Neuronal stem cell (in vitro differentiated cells): Measurements from ENCODE around the gene LILRA5.
"Not testable (repeated sequence)": the region's sequence is repeated elsewhere in the genome, so short reads cannot be mapped to it uniquely, and the experiment has no call there.

ENCODE experiments used
- DNase-seq: peaks from one replicate; pipeline ENCODE4 v3.0.0-alpha.2; 2013; ENCODE audit warnings: low spot score
- H2AFZ ChIP-seq: one replicate; pipeline ENCODE4 v1.6.1; 2013; ENCODE audit warnings: mild to moderate bottlenecking, low read length, inconsistent platforms
- H2AK5ac ChIP-seq: 2 replicates; pipeline ENCODE4 v1.6.1; 2013; ENCODE audit warnings: low read depth, mild to moderate bottlenecking, inconsistent platforms, low read length, moderate library complexity, mixed read lengths
- H2BK120ac ChIP-seq: 2 replicates; pipeline ENCODE4 v1.6.1; 2013; ENCODE audit warnings: low read depth, mild to moderate bottlenecking, inconsistent platforms, low read length, moderate library complexity, mixed read lengths
- H2BK12ac ChIP-seq: one replicate; pipeline ENCODE4 v1.6.1; 2013; ENCODE audit warnings: low read length, inconsistent platforms
- H2BK15ac ChIP-seq: 2 replicates; pipeline ENCODE4 v1.6.1; 2013; ENCODE audit warnings: mild to moderate bottlenecking, low read length, inconsistent platforms, mixed read lengths
- H2BK5ac ChIP-seq: one replicate; pipeline ENCODE4 v1.6.1; 2013; ENCODE audit warnings: inconsistent platforms, mild to moderate bottlenecking, low read length, moderate library complexity
- H3K14ac ChIP-seq: one replicate; pipeline ENCODE4 v1.6.1; 2013; ENCODE audit warnings: low read length, inconsistent platforms
- H3K18ac ChIP-seq: 2 replicates; pipeline ENCODE4 v1.6.1; 2013; ENCODE audit warnings: low read length, inconsistent platforms
- H3K23ac ChIP-seq: 2 replicates; pipeline ENCODE4 v1.6.1; 2013; ENCODE audit warnings: low read depth, mild to moderate bottlenecking, mixed read lengths, low read length, inconsistent platforms; ENCODE audit not compliant: poor library complexity
- H3K27ac ChIP-seq: replicated peaks from 3 replicates; pipeline ENCODE4 v1.5.1; 2013; ENCODE audit warnings: low read length, inconsistent platforms
- H3K27me3 ChIP-seq, 3 experiments: 2 replicates each; pipeline ENCODE4 v1.6.1; 2013; ENCODE audit warnings: low read length in 3 of 3, mild to moderate bottlenecking in 2 of 3, inconsistent platforms in 1 of 3, low read depth in 1 of 3, mixed read lengths in 1 of 3, moderate library complexity in 1 of 3; ENCODE audit not compliant: control insufficient read depth in 3 of 3, insufficient read depth in 3 of 3
- H3K36me3 ChIP-seq, 2 donors: replicated peaks in 1 of 2; 2 replicates each; pipeline ENCODE4 v1.6.1; 2013; ENCODE audit warnings: low read length in 2 of 2; ENCODE audit not compliant: control insufficient read depth in 2 of 2, insufficient read depth in 2 of 2
- H3K4ac ChIP-seq: 2 replicates; pipeline ENCODE4 v1.6.1; 2013; ENCODE audit warnings: inconsistent platforms, mild to moderate bottlenecking, low read length, moderate library complexity
- H3K4me1 ChIP-seq, 2 donors: 1 replicate in 1 of 2; 2 replicates in 1 of 2; pipeline ENCODE4 v1.6.1; 2013; ENCODE audit warnings: low read length in 2 of 2, low read depth in 1 of 2; ENCODE audit not compliant: control insufficient read depth in 2 of 2, insufficient read depth in 1 of 2
- H3K4me2 ChIP-seq: one replicate; pipeline ENCODE4 v1.6.1; 2013; ENCODE audit warnings: mild to moderate bottlenecking, low read length, inconsistent platforms; ENCODE audit not compliant: insufficient read depth, poor library complexity, severe bottlenecking
- H3K4me3 ChIP-seq, 2 donors: 2 replicates each; pipeline ENCODE4 v1.5.1; 2013; ENCODE audit warnings: low read length in 2 of 2, mild to moderate bottlenecking in 2 of 2, inconsistent platforms in 1 of 2, moderate library complexity in 1 of 2
- H3K79me1 ChIP-seq: one replicate; pipeline ENCODE4 v1.6.1; 2013; ENCODE audit warnings: low read depth, mild to moderate bottlenecking, inconsistent platforms, low read length, moderate library complexity
- H3K9ac ChIP-seq: one replicate; pipeline ENCODE4 v1.6.1; 2013; ENCODE audit warnings: mild to moderate bottlenecking, low read depth, low read length, inconsistent platforms; ENCODE audit not compliant: poor library complexity
- H3K9me3 ChIP-seq, 2 donors: replicated peaks in 1 of 2; 2 replicates each; pipeline versions ENCODE3 to v1.6.1; 2013; ENCODE audit warnings: low read length in 2 of 2, mild to moderate bottlenecking in 2 of 2, inconsistent platforms in 1 of 2, low read depth in 1 of 2, mixed read lengths in 1 of 2, moderate library complexity in 1 of 2; ENCODE audit not compliant: control insufficient read depth in 2 of 2, insufficient read depth in 1 of 2
- H4K8ac ChIP-seq: one replicate; pipeline ENCODE4 v1.6.1; 2013; ENCODE audit warnings: low read depth, mild to moderate bottlenecking, inconsistent platforms, low read length, moderate library complexity
- H4K91ac ChIP-seq: one replicate; pipeline ENCODE4 v1.6.1; 2013; ENCODE audit warnings: low read length, low read depth, mild to moderate bottlenecking, inconsistent platforms; ENCODE audit not compliant: poor library complexity
- WGBS, 2 donors: extraction: QIAGEN DNeasy Blood & Tissue Kit; methylation state at CpG; one replicate each; pipeline ENCODE4 v1.1.7; 2013; ENCODE audit warnings: missing lambda C conversion rate in 2 of 2, mixed read lengths in 1 of 2; ENCODE audit not compliant: insufficient read length in 2 of 2, insufficient replicate concordance in 1 of 2; ENCODE audit errors: extremely low coverage in 2 of 2; 5-methylcytosine and 5-hydroxymethylcytosine counted together

The LILRA5 gene

GRCh38 chr19:54285427-54286056 is 27.4 kb downstream of the LILRA5 start:
- H2BK12ac ChIP-seq, H2AFZ ChIP-seq, H3K14ac ChIP-seq, H2BK120ac ChIP-seq, H2BK5ac ChIP-seq, H3K4me2 ChIP-seq, H3K79me1 ChIP-seq, H3K4me3 ChIP-seq, H3K36me3 ChIP-seq, H3K23ac ChIP-seq, H2BK15ac ChIP-seq, H2AK5ac ChIP-seq, DNase-seq, H3K9ac ChIP-seq, H3K27ac ChIP-seq, H4K8ac ChIP-seq, H3K4me1 ChIP-seq, H4K91ac ChIP-seq, H3K4ac ChIP-seq, H3K18ac ChIP-seq, H3K9me3 ChIP-seq: not testable (repeated sequence)
- peaks cover 0 to 21% (median 0%) of the 10 kb centered on the region in 3 experiments for H3K27me3 ChIP-seq
- WGBS, 2 donors = no CpG with 5 or more reads among the region's 12 CpGs

- no peak overlapping the region for H2BK15ac ChIP-seq
- no peak overlapping the region for H3K14ac ChIP-seq
- H2BK120ac ChIP-seq = no peak overlapping the region
- H3K36me3 ChIP-seq = no peaks in the 10 kb centered on the region
- no peak overlapping the region for H2BK12ac ChIP-seq
- no peak overlapping the region for H3K9ac ChIP-seq
- no peak overlapping the region for H3K27ac ChIP-seq
- H3K4ac ChIP-seq = no peak overlapping the region
- H2BK5ac ChIP-seq = no peak overlapping the region
- no peak overlapping the region for H3K23ac ChIP-seq
- H3K27me3 ChIP-seq = peaks cover 0 to 20% (median 0%) of the 10 kb centered on the region in 3 experiments
- DNase-seq = no peak
- no peak overlapping the region for H3K4me3 ChIP-seq
- no peaks in the 10 kb centered on the region for H3K9me3 ChIP-seq
- H3K4me2 ChIP-seq = no peak overlapping the region
- H3K4me1 ChIP-seq = no peaks in the 10 kb centered on the region
- no peaks in the 10 kb centered on the region for H3K79me1 ChIP-seq
- no peak overlapping the region for H2AFZ ChIP-seq
- H4K8ac ChIP-seq = no peak overlapping the region
- no CpG with 5 or more reads among the region's 9 CpGs for WGBS, 2 donors
- H2AK5ac ChIP-seq = no peak overlapping the region
- no peak overlapping the region for H4K91ac ChIP-seq
- H3K18ac ChIP-seq = no peak overlapping the region
These were observed 30.1 kb downstream of the LILRA5 start for GRCh38 chr19:54282686-54283470.

DNA sequence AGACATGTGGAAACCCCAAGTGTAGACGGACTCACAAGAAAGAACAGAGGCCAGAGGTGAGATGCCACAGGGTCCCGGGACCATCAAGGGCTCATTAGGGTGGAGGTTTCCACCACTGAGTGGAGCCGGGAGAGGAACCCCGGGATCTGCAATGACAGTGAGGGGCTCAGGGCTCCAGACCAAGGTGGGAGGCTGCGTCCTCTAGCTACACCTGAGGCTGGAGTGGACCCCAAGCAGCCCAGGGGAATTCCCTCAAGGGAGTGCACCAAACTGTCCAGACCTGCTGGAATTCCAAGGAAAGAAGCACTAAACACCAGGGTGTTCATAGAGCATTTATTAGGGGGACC is 31.3 kb downstream of the LILRA5 start:
- not testable (repeated sequence) for H3K9me3 ChIP-seq, H2BK5ac ChIP-seq, H3K4me3 ChIP-seq, H2BK15ac ChIP-seq, H3K9ac ChIP-seq, H3K18ac ChIP-seq, H2BK12ac ChIP-seq, H2AK5ac ChIP-seq, H3K27ac ChIP-seq, H4K91ac ChIP-seq, H3K4me2 ChIP-seq, H3K36me3 ChIP-seq, H3K79me1 ChIP-seq, H2AFZ ChIP-seq, H4K8ac ChIP-seq, H3K23ac ChIP-seq, H3K14ac ChIP-seq, H3K4ac ChIP-seq, H3K4me1 ChIP-seq, DNase-seq, H2BK120ac ChIP-seq
- peaks cover 0 to 11% (median 0%) of the 10 kb centered on the region in 3 experiments for H3K27me3 ChIP-seq
- no CpG with 5 or more reads among the region's 5 CpGs for WGBS, 2 donors

- WGBS, 2 donors = no CpG with 5 or more reads among the region's 12 CpGs
- no peak within 1 kb of the TSS for H3K18ac ChIP-seq
- no peak within 1 kb of the TSS for H2AFZ ChIP-seq
- H2BK120ac ChIP-seq = no peak within 1 kb of the TSS
- no peak within 1 kb of the TSS for H3K14ac ChIP-seq
- H2AK5ac ChIP-seq = no peak within 1 kb of the TSS
- H3K27ac ChIP-seq = no peak within 1 kb of the TSS
- H3K4ac ChIP-seq = no peak within 1 kb of the TSS
- no peak within 1 kb of the TSS for H2BK5ac ChIP-seq
- no peaks in the 10 kb centered on the region for H3K79me1 ChIP-seq
- H3K4me2 ChIP-seq = no peak within 1 kb of the TSS
- peaks cover 0 to 10% (median 0%) of the 10 kb centered on the region in 3 experiments for H3K27me3 ChIP-seq
- H3K9ac ChIP-seq = no peak within 1 kb of the TSS
- H3K36me3 ChIP-seq = no peaks in the 10 kb centered on the region
- no peak within 1 kb of the TSS for H3K23ac ChIP-seq
- H2BK15ac ChIP-seq = no peak within 1 kb of the TSS
- no peak within 1 kb of the TSS for H2BK12ac ChIP-seq
- no peak within 1 kb of the TSS for H4K8ac ChIP-seq
- no peak within 1 kb of the TSS for H4K91ac ChIP-seq
- H3K9me3 ChIP-seq = no peaks in the 10 kb centered on the region
- DNase-seq = no peak
- no peak within 1 kb of the TSS for H3K4me3 ChIP-seq
- no peaks in the 10 kb centered on the region for H3K4me1 ChIP-seq
These were observed 31.8 kb downstream of the LILRA5 start, which contains the start of gene LILRB2 for GRCh38 chr19:54281007-54281728. Gene LILRB2 (minus strand): TSS chr19:54281110. CDS start chr19:54280496, 614 bp downstream.
